ENCODE data around the gene TCERG1L.

DNA sequence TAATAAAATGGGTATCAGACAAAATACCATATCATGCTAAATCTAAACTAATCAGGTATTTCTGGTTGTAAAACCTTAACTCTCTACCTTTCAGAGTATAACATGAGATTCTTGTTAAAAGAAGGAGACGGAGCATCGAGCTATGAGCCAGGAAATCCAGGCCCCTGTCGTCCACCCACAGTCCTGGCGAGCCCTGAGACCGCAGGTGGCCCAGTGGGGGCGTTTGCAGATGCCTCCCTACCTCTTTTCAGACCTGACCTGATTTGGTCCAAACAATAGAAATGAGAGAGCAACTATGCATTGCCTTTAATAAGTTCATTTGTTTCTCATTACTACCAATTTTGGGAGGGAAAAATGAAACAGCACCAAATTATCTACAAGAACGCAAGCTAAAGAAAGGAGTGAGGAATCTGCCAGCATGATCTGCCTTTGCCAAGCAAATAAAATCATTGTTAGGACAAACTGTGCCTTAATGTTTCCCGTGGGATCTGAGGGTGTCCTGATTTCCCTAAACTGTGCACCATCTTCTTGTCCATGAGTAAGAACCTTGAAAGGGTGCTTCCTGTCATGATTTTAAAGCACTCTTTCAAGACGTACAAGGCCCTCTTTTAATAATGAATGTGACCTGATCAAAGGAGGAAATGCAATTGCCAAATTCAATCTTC is 166.7 kb downstream of the TCERG1L start:
- TF ChIP-seq, protein P1, sequence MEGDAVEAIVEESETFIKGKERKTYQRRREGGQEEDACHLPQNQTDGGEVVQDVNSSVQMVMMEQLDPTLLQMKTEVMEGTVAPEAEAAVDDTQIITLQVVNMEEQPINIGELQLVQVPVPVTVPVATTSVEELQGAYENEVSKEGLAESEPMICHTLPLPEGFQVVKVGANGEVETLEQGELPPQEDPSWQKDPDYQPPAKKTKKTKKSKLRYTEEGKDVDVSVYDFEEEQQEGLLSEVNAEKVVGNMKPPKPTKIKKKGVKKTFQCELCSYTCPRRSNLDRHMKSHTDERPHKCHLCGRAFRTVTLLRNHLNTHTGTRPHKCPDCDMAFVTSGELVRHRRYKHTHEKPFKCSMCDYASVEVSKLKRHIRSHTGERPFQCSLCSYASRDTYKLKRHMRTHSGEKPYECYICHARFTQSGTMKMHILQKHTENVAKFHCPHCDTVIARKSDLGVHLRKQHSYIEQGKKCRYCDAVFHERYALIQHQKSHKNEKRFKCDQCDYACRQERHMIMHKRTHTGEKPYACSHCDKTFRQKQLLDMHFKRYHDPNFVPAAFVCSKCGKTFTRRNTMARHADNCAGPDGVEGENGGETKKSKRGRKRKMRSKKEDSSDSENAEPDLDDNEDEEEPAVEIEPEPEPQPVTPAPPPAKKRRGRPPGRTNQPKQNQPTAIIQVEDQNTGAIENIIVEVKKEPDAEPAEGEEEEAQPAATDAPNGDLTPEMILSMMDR (IDR thresholded peaks at IDR 0.05; ENCODE audit: poor library complexity, severe bottlenecking): no peak
- TF ChIP-seq POLR2AphosphoS5 (IDR thresholded peaks at IDR 0.05) (no peak), MXI1 (conservative IDR thresholded peaks at IDR 0.05; ENCODE audit: poor library complexity, severe bottlenecking) (no peak), SMC3 (conservative IDR thresholded peaks at IDR 0.05; ENCODE audit: poor library complexity) (no peak), RAD21 (conservative IDR thresholded peaks at IDR 0.05) (no peak), EZH2 (IDR thresholded peaks at IDR 0.05; ENCODE audit: borderline replicate concordance, insufficient read depth, low read length, poor library complexity, severe bottlenecking) (no peak), EP300 (conservative IDR thresholded peaks at IDR 0.05; ENCODE audit: poor library complexity, severe bottlenecking) (no peak)
- TF ChIP-seq, protein P2, sequence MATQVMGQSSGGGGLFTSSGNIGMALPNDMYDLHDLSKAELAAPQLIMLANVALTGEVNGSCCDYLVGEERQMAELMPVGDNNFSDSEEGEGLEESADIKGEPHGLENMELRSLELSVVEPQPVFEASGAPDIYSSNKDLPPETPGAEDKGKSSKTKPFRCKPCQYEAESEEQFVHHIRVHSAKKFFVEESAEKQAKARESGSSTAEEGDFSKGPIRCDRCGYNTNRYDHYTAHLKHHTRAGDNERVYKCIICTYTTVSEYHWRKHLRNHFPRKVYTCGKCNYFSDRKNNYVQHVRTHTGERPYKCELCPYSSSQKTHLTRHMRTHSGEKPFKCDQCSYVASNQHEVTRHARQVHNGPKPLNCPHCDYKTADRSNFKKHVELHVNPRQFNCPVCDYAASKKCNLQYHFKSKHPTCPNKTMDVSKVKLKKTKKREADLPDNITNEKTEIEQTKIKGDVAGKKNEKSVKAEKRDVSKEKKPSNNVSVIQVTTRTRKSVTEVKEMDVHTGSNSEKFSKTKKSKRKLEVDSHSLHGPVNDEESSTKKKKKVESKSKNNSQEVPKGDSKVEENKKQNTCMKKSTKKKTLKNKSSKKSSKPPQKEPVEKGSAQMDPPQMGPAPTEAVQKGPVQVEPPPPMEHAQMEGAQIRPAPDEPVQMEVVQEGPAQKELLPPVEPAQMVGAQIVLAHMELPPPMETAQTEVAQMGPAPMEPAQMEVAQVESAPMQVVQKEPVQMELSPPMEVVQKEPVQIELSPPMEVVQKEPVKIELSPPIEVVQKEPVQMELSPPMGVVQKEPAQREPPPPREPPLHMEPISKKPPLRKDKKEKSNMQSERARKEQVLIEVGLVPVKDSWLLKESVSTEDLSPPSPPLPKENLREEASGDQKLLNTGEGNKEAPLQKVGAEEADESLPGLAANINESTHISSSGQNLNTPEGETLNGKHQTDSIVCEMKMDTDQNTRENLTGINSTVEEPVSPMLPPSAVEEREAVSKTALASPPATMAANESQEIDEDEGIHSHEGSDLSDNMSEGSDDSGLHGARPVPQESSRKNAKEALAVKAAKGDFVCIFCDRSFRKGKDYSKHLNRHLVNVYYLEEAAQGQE (IDR thresholded peaks at IDR 0.05; ENCODE audit: borderline replicate concordance): no peak
